ENCODE measurements around the gene EIF4G3.

DNA sequence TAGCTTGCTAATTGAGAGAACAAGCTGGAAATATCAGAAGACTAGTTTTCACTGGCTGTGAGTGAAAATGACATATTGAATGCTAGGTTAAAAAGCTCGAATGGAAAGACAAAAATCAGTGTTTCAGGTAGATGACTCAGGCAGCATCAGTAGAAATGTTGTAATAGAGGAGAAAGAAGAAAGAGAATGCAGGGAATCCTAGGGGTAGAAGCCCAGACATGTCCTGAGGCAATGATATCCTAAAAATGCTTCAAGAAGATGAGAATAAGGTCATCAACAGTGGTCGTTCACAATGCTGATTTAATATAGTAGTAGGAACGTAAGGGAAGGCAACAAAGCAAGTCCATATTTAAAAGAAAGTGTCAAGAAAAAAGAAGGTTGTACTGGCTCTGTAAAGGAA lies 292.9 kb downstream of the EIF4G3 start:
- TF ChIP-seq, protein P1, sequence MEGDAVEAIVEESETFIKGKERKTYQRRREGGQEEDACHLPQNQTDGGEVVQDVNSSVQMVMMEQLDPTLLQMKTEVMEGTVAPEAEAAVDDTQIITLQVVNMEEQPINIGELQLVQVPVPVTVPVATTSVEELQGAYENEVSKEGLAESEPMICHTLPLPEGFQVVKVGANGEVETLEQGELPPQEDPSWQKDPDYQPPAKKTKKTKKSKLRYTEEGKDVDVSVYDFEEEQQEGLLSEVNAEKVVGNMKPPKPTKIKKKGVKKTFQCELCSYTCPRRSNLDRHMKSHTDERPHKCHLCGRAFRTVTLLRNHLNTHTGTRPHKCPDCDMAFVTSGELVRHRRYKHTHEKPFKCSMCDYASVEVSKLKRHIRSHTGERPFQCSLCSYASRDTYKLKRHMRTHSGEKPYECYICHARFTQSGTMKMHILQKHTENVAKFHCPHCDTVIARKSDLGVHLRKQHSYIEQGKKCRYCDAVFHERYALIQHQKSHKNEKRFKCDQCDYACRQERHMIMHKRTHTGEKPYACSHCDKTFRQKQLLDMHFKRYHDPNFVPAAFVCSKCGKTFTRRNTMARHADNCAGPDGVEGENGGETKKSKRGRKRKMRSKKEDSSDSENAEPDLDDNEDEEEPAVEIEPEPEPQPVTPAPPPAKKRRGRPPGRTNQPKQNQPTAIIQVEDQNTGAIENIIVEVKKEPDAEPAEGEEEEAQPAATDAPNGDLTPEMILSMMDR (IDR thresholded peaks at IDR 0.05) = no peak
- TF ChIP-seq POLR2A (IDR thresholded peaks at IDR 0.05) = no peak
